Nephron progenitor cell (in vitro differentiated cells): ENCODE measurements around the gene ALDOB.

Experiments
- DNase-seq: peaks from one replicate; pipeline ENCODE4 v3.0.0; 2021
- H3K27ac Mint-ChIP-seq: 2 replicates; pipeline ENCODE4 v1.8.0; 2021; ENCODE audit warnings: mild to moderate bottlenecking, moderate library complexity, mixed read lengths
- H3K27me3 Mint-ChIP-seq: 2 replicates; pipeline ENCODE4 v1.8.0; 2021; ENCODE audit warnings: mild to moderate bottlenecking, low read depth, mixed read lengths; ENCODE audit not compliant: poor library complexity
- H3K36me3 Mint-ChIP-seq: 2 replicates; pipeline ENCODE4 v1.8.0; 2021; ENCODE audit warnings: low read depth, mixed read lengths
- H3K4me1 Mint-ChIP-seq: 2 replicates; pipeline ENCODE4 v1.8.0; 2021; ENCODE audit warnings: mixed read lengths
- H3K4me3 Mint-ChIP-seq: 2 replicates; pipeline ENCODE4 v1.8.0; 2021; ENCODE audit warnings: mild to moderate bottlenecking, moderate library complexity, mixed read lengths
- H3K9me3 Mint-ChIP-seq: 2 replicates; pipeline ENCODE4 v1.8.0; 2021; ENCODE audit warnings: mild to moderate bottlenecking, moderate library complexity, mixed read lengths
- TF ChIP-seq, protein P1 (sequence below): fragments of 200-600 bp; sonication (generic); IDR thresholded peaks from 2 replicates; pipeline ENCODE4 v1.5.0; 2021; ENCODE audit warnings: antibody characterized with exemption

The ALDOB gene

DNA sequence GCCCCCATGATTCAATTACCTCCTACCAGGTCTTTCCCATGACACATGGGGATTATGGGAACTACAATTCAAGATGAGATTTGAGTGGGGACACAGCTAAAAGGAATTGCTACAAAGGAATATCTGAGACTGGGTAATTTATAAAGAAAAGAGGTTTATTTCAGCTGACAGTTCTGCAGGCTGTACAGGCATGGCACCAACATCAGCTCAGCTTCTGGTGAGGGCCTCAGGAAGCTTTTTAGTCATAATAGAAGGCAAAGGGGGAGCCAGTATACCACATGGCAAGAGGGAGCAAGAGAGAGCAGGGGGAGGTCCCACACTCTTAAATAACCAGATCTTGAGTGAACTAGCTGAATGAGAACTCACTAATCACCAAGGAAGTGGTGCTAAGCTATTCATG lies 11.2 kb upstream of the ALDOB start:
- no peak for DNase-seq
- TF ChIP-seq, protein P1, sequence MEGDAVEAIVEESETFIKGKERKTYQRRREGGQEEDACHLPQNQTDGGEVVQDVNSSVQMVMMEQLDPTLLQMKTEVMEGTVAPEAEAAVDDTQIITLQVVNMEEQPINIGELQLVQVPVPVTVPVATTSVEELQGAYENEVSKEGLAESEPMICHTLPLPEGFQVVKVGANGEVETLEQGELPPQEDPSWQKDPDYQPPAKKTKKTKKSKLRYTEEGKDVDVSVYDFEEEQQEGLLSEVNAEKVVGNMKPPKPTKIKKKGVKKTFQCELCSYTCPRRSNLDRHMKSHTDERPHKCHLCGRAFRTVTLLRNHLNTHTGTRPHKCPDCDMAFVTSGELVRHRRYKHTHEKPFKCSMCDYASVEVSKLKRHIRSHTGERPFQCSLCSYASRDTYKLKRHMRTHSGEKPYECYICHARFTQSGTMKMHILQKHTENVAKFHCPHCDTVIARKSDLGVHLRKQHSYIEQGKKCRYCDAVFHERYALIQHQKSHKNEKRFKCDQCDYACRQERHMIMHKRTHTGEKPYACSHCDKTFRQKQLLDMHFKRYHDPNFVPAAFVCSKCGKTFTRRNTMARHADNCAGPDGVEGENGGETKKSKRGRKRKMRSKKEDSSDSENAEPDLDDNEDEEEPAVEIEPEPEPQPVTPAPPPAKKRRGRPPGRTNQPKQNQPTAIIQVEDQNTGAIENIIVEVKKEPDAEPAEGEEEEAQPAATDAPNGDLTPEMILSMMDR = no peak
- H3K4me1 Mint-ChIP-seq = peaks cover 5% of the 10 kb centered on the region
- H3K27ac Mint-ChIP-seq = no peak overlapping the region
- H3K27me3 Mint-ChIP-seq = peaks cover 8% of the 10 kb centered on the region
- H3K9me3 Mint-ChIP-seq = peaks cover 4% of the 10 kb centered on the region
- no peaks in the 10 kb centered on the region for H3K36me3 Mint-ChIP-seq
- no peak overlapping the region for H3K4me3 Mint-ChIP-seq

DNA sequence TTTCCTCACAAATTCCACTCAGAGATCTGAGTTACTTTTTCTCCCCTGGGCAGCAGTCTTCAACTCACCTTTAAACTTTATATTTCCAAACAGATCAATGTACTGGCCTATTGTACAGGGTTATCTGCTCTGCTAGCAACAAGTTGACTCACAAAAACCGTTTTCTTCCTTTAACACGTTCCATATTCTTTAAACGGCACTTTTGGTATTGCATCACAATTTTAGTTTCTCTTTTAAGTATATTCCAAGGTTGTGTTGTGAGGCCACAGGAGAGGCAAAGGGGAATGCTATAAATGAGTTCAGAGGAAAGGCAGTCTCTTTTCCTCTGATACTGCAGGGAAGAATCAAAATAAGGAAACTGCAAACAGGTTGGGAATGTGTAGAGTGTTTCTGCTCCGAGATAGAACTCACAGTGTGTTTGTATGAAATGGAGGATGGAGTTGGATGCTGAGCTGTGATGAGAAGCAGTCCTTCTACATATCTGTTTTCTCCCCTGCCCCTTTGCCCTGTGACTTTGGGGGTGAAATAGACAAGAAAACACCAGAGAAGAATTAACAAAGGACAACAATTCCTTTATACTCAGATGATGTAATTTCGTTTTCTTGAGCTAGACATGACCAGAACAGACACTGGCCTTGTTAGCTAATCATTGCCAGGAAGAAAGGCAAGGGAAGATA lies 9.9 kb upstream of the ALDOB start:
- DNase-seq = no peak
- Mint-ChIP-seq H3K36me3 (no peaks in the 10 kb centered on the region), H3K27ac (no peak overlapping the region), H3K4me1 (peaks cover 5% of the 10 kb centered on the region), H3K9me3 (no peaks in the 10 kb centered on the region), H3K27me3 (peaks cover 8% of the 10 kb centered on the region), H3K4me3 (no peak overlapping the region)
- TF ChIP-seq, protein P1 = no peak

DNA sequence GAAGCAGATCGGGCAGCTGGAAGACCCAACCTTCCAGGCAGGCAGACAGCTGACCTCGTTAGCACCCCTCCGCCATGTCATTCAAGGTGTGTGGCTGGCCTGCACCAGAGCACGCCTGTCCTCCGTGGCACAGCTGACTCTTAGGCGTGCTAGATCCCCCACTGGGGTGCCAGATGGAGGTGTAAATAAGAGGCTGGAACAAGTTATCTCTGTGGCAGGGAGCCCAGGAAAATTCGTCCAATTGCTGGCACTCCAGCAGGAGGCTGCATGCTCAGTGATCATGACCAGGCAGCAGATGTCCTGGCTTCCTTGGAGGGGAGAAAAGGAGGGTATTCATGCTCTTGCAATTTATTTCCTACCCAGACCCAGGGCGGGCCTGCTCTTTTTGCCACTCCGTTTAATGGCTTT lies 7.8 kb upstream of the ALDOB start:
- no peaks in the 10 kb centered on the region for H3K36me3 Mint-ChIP-seq

DNA sequence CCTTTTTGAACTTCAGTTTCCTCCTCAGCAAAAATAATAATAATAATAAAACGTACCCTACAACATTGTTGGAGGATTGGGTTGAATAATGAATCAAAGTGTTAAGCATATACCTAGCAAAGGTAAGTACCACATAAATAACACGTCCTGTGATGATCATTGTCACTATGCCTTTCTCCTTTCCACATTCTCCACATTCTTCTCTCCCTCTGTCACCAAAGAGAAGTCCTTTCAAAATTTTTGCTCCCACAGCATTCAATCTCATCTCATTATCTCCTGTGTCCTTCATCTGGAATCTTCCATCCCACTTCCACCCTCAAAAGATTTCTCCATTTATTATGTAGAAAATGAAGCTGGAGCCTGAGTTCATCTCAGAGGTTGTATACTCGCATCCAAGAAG lies 7.2 kb upstream of the ALDOB start:
- H3K27me3 Mint-ChIP-seq = peaks cover 8% of the 10 kb centered on the region

More for the DNA sequence above, 7.8 kb upstream of the ALDOB start:
- Mint-ChIP-seq H3K4me3 (no peak overlapping the region), H3K4me1 (peaks cover under 1% of the 10 kb centered on the region), H3K27me3 (peaks cover 8% of the 10 kb centered on the region), H3K27ac (no peak overlapping the region), H3K9me3 (no peaks in the 10 kb centered on the region)
- TF ChIP-seq, protein P1 = no peak
- DNase-seq = no peak

DNA sequence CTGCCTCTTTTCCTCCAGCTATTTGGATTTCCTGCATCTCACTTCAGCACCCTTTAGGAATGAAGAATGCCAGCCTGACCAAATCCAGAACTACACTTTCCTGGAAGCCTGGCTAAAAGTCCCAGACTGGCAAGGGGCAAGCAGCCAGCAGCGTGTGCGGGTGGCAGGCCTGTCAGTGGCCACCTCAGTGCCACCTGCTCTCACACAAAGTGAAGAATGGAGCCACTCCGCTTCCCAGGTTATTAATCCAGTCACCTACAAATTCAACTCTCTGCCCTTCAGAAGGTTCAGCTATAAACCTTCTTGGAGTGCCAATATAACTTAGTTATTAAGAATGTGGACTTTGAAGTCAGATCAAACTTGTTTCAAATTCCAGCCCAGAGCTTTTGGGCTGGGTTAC lies 6.7 kb upstream of the ALDOB start:
- no peaks in the 10 kb centered on the region for H3K36me3 Mint-ChIP-seq
- H3K4me1 Mint-ChIP-seq = no peaks in the 10 kb centered on the region
- DNase-seq = no peak
- H3K27me3 Mint-ChIP-seq = peaks cover 8% of the 10 kb centered on the region
- H3K4me3 Mint-ChIP-seq = no peak overlapping the region
- TF ChIP-seq, protein P1 = no peak
- no peak overlapping the region for H3K27ac Mint-ChIP-seq
- no peaks in the 10 kb centered on the region for H3K9me3 Mint-ChIP-seq

More for the DNA sequence above, 7.2 kb upstream of the ALDOB start:
- Mint-ChIP-seq H3K4me3 (no peak overlapping the region), H3K4me1 (no peaks in the 10 kb centered on the region), H3K27ac (no peak overlapping the region), H3K9me3 (no peaks in the 10 kb centered on the region), H3K36me3 (no peaks in the 10 kb centered on the region)
- TF ChIP-seq, protein P1 = no peak
- DNase-seq = no peak

DNA sequence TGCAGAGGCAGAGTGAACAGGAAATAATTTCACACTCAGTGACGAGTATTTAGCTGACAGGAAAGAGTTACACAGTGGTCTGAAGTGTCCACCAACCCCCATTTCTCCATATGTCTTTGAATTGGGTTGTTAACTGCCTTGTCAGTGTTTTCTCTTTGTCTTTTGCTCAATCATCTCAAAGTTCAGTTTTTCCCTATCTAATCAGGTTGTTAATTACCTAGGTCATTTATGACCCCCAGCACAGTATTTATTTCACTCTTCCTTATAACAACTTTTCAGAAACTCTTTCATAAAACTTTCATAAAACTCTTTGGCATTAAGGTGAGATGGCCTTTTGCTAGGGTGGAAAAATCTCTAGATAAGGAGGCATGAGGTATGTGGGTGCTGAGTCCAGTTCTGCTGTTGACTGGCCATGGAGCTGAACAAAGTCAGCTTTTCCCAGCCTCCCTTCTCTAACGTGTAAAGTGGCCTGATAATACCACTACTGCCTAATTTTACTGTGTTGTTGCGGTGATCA lies 5.2 kb upstream of the ALDOB start:
- DNase-seq = no peak

More for the DNA sequence above, 5.2 kb upstream of the ALDOB start:
- Mint-ChIP-seq H3K9me3 (no peaks in the 10 kb centered on the region), H3K27me3 (peaks cover 4% of the 10 kb centered on the region), H3K4me3 (no peak overlapping the region), H3K36me3 (no peaks in the 10 kb centered on the region), H3K27ac (no peak overlapping the region), H3K4me1 (no peaks in the 10 kb centered on the region)
- TF ChIP-seq, protein P1 = no peak
